Liver (tissue), 3 donors: ENCODE measurements around the gene RBKS.

Experiments used
- CTCF ChIP-seq: fragments of 150-350 bp; IDR thresholded peaks from 2 replicates; pipeline ENCODE4 v1.5.1; 2017; ENCODE audit warnings: improper control_type of control experiment, low read depth, low read length; ENCODE audit not compliant: missing input control
- GABPA ChIP-seq, 2 donors: IDR thresholded peaks in 1 of 2; conservative IDR thresholded peaks in 1 of 2; 2 replicates each; pipeline ENCODE4 v1.6.1; 2016; ENCODE audit warnings: antibody characterized with exemption in 2 of 2, mild to moderate bottlenecking in 1 of 2, moderate library complexity in 1 of 2
- RAD21 ChIP-seq, 2 donors: IDR thresholded peaks; 2 replicates each; pipeline ENCODE4 v1.6.1; 2016; ENCODE audit warnings: antibody characterized with exemption in 2 of 2, mild to moderate bottlenecking in 2 of 2
- RXRA ChIP-seq, 2 donors: IDR thresholded peaks; 2 replicates each; pipeline ENCODE4 v1.6.1; 2017 to 2018; ENCODE audit warnings: antibody characterized with exemption in 2 of 2, mild to moderate bottlenecking in 1 of 2
- donor health status: healthy.
- donor health status: healthy.

GRCh38 chr2:27871802-27872201 is 18.4 kb downstream of the RBKS start:
- TF ChIP-seq RXRA (IDR thresholded peaks at IDR 0.05) (no peak), CTCF (no peak), RAD21 (IDR thresholded peaks at IDR 0.05) (no peak), GABPA (IDR thresholded peaks at IDR 0.05 in 1 of 2, conservative IDR thresholded peaks at IDR 0.05 in 1 of 2) (no peak)
